ENCODE results near the gene ZNF385B. TPM values are rescaled to one million over a fixed set of nuclear protein-coding genes. Genes with fewer than 3 reads are reported as not detected.

The ZNF385B gene
- total RNA-seq, 2 experiments from 2014 or later = 113 to 178 TPM

DNA sequence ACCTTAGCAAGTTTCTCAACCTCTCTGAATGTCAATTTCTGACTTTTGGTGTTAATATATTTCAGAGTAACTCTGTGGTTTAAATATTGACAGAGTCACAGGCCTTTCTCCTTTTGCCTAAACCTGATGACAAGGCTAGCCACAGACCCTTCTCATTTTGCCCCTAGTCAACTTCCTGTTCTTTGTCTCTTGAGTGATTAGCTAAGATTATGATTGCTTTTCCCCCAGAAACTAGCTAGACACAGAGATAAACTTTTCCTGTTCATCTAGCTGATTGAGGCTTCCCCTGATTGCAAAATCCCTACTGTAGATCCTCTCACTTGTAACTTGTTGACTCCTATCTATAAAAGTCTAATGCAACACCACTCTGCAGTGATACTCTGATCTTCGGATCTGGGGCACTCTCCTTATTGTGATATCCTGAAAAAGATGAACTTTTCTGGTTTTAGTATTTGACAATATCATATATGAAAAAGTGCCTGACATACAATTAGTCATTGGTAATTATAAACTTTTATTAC, 241.4 kb downstream of the ZNF385B start:
- CTCF ChIA-PET (ENCODE audit: unreplicated experiment) = no interaction called here
- H3K27ac ChIP-seq (ENCODE audit: low read depth, low read length, poor library complexity, severe bottlenecking) = no peak overlapping the region
- H3K9me3 ChIP-seq (ENCODE audit: low read length) = peaks cover 16% of the 10 kb centered on the region
- H4K20me1 ChIP-seq (ENCODE audit: insufficient read depth, low read length) = no peaks in the 10 kb centered on the region
- POLR2A ChIA-PET = no interaction called here
- intact Hi-C loops (cut with micrococcal nuclease; ENCODE audit: unreplicated experiment) = no loop called here
- no peak for DNase-seq (ENCODE audit: low spot score)
- H3K4me1 ChIP-seq (ENCODE audit: insufficient read depth, low read length, poor library complexity, severe bottlenecking) = no peaks in the 10 kb centered on the region
- no TSS peak for BruUV-seq (replicated peaks)
- no peak overlapping the region for H2AFZ ChIP-seq (ENCODE audit: low read length)
- no peak overlapping the region for H3K4me2 ChIP-seq (ENCODE audit: low read length)
- no peaks in the 10 kb centered on the region for H3K9me2 ChIP-seq (ENCODE audit: insufficient read depth, low read length)
- no peak overlapping the region for H3K4me3 ChIP-seq (ENCODE audit: low read depth, low read length, poor library complexity, severe bottlenecking)
- peaks cover 98% of the 10 kb centered on the region for H3K36me3 ChIP-seq (ENCODE audit: insufficient read depth, low read length)
- no peaks in the 10 kb centered on the region for H3K79me2 ChIP-seq (ENCODE audit: insufficient read depth, low read depth, low read length)
- TF ChIP-seq, protein P1, sequence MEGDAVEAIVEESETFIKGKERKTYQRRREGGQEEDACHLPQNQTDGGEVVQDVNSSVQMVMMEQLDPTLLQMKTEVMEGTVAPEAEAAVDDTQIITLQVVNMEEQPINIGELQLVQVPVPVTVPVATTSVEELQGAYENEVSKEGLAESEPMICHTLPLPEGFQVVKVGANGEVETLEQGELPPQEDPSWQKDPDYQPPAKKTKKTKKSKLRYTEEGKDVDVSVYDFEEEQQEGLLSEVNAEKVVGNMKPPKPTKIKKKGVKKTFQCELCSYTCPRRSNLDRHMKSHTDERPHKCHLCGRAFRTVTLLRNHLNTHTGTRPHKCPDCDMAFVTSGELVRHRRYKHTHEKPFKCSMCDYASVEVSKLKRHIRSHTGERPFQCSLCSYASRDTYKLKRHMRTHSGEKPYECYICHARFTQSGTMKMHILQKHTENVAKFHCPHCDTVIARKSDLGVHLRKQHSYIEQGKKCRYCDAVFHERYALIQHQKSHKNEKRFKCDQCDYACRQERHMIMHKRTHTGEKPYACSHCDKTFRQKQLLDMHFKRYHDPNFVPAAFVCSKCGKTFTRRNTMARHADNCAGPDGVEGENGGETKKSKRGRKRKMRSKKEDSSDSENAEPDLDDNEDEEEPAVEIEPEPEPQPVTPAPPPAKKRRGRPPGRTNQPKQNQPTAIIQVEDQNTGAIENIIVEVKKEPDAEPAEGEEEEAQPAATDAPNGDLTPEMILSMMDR (conservative IDR thresholded peaks at IDR 0.05; ENCODE audit: low read length) = no peak
- no peak for TF ChIP-seq EZH2phosphoT487 (IDR thresholded peaks at IDR 0.05; ENCODE audit: borderline replicate concordance, low read depth, low read length)

DNA sequence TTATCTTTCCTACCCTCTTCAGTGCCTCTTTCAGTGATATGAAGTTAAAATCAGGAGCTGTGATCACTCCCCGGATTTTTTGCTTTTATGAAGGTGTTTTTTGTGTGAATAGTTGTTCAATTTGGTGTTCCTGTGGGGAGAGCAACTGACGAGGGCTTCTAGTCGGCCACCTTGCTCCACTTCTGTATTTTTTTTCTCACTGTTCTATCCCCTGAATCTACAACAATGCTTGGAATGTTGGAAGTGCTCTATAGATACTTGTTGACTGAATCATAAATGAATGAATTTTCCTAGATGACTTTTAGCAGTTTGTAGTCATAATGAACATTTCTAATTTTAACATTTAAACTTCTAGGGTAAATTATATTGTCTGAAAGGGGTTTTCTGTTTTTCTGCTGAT, 247.3 kb downstream of the ZNF385B start:
- H3K4me3 ChIP-seq (ENCODE audit: low read depth, low read length, poor library complexity, severe bottlenecking) = no peak overlapping the region
- no peaks in the 10 kb centered on the region for H3K79me2 ChIP-seq (ENCODE audit: insufficient read depth, low read depth, low read length)
- no peaks in the 10 kb centered on the region for H4K20me1 ChIP-seq (ENCODE audit: insufficient read depth, low read length)
- TF ChIP-seq EZH2phosphoT487 (IDR thresholded peaks at IDR 0.05; ENCODE audit: borderline replicate concordance, low read depth, low read length) = no peak
- TF ChIP-seq, protein P1 (conservative IDR thresholded peaks at IDR 0.05; ENCODE audit: low read length) = no peak
- no peaks in the 10 kb centered on the region for H3K9me3 ChIP-seq (ENCODE audit: low read length)
- DNase-seq (ENCODE audit: low spot score) = no peak
- no peak overlapping the region for H2AFZ ChIP-seq (ENCODE audit: low read length)
- CTCF ChIA-PET (ENCODE audit: unreplicated experiment) = no interaction called here
- BruUV-seq (replicated peaks) = no TSS peak
- intact Hi-C loops (cut with micrococcal nuclease; ENCODE audit: unreplicated experiment) = no loop called here
- H3K27ac ChIP-seq (ENCODE audit: low read depth, low read length, poor library complexity, severe bottlenecking) = no peak overlapping the region
- peaks cover 69% of the 10 kb centered on the region for H3K36me3 ChIP-seq (ENCODE audit: insufficient read depth, low read length)
- no peaks in the 10 kb centered on the region for H3K9me2 ChIP-seq (ENCODE audit: insufficient read depth, low read length)
- no peaks in the 10 kb centered on the region for H3K4me1 ChIP-seq (ENCODE audit: insufficient read depth, low read length, poor library complexity, severe bottlenecking)
- POLR2A ChIA-PET = interaction anchor here (2.4 kb wide), 1 partner anchor 8 kb away, joined by 7 read pairs; no protein-coding TSS in a partner anchor
- no peak overlapping the region for H3K4me2 ChIP-seq (ENCODE audit: low read length)

DNA sequence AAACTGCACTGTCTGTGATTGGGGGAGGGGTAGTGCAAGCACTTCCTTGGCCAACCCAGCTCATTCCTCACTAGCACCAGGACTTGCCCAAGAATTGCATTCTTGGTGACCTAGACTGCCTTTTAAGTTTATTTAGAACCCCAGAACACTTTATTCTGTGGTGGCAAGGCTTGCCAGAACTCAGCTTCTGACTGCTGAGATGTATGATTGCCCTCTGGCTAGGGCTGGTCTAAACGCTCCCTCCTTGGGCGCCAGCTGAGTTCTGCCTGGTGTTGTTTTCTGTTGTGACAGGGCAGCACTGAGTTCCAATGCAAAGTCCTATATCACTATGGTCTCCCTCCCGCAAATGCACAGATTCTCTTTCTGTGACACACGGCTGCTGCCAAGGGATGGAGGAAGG, 247.7 kb downstream of the ZNF385B start:
- Histone ChIP-seq H3K4me2 (ENCODE audit: low read length) (no peak overlapping the region), H4K20me1 (ENCODE audit: insufficient read depth, low read length) (no peaks in the 10 kb centered on the region), H3K9me3 (ENCODE audit: low read length) (no peaks in the 10 kb centered on the region), H3K36me3 (ENCODE audit: insufficient read depth, low read length) (peaks cover 65% of the 10 kb centered on the region), H3K4me1 (ENCODE audit: insufficient read depth, low read length, poor library complexity, severe bottlenecking) (no peaks in the 10 kb centered on the region), H3K79me2 (ENCODE audit: insufficient read depth, low read depth, low read length) (no peaks in the 10 kb centered on the region), H3K4me3 (ENCODE audit: low read depth, low read length, poor library complexity, severe bottlenecking) (no peak overlapping the region), H2AFZ (ENCODE audit: low read length) (no peak overlapping the region), H3K27ac (ENCODE audit: low read depth, low read length, poor library complexity, severe bottlenecking) (no peak overlapping the region), H3K9me2 (ENCODE audit: insufficient read depth, low read length) (no peaks in the 10 kb centered on the region)
- BruUV-seq (replicated peaks) = no TSS peak
- POLR2A ChIA-PET = no interaction called here
- TF ChIP-seq, protein P1 (conservative IDR thresholded peaks at IDR 0.05; ENCODE audit: low read length) = no peak
- no peak for TF ChIP-seq EZH2phosphoT487 (IDR thresholded peaks at IDR 0.05; ENCODE audit: borderline replicate concordance, low read depth, low read length)
- intact Hi-C loops (cut with micrococcal nuclease; ENCODE audit: unreplicated experiment) = no loop called here
- no peak for DNase-seq (ENCODE audit: low spot score)
- CTCF ChIA-PET (ENCODE audit: unreplicated experiment) = no interaction called here

Measured in OCI-LY7 (cell line).